Neuronal stem cell (in vitro differentiated cells): ENCODE data around the gene CRABP1.
A peak's percentile ranks its signal among the peaks of the same experiment; 100 is the strongest.

Source experiments
- DNase-seq: peaks from one replicate; pipeline ENCODE4 v3.0.0-alpha.2; 2013; ENCODE audit warnings: low spot score
- H2AFZ ChIP-seq: one replicate; pipeline ENCODE4 v1.6.1; 2013; ENCODE audit warnings: mild to moderate bottlenecking, low read length, inconsistent platforms
- H2AK5ac ChIP-seq: 2 replicates; pipeline ENCODE4 v1.6.1; 2013; ENCODE audit warnings: low read depth, mild to moderate bottlenecking, inconsistent platforms, low read length, moderate library complexity, mixed read lengths
- H2BK120ac ChIP-seq: 2 replicates; pipeline ENCODE4 v1.6.1; 2013; ENCODE audit warnings: low read depth, mild to moderate bottlenecking, inconsistent platforms, low read length, moderate library complexity, mixed read lengths
- H2BK12ac ChIP-seq: one replicate; pipeline ENCODE4 v1.6.1; 2013; ENCODE audit warnings: low read length, inconsistent platforms
- H2BK15ac ChIP-seq: 2 replicates; pipeline ENCODE4 v1.6.1; 2013; ENCODE audit warnings: mild to moderate bottlenecking, low read length, inconsistent platforms, mixed read lengths
- H2BK5ac ChIP-seq: one replicate; pipeline ENCODE4 v1.6.1; 2013; ENCODE audit warnings: inconsistent platforms, mild to moderate bottlenecking, low read length, moderate library complexity
- H3K14ac ChIP-seq: one replicate; pipeline ENCODE4 v1.6.1; 2013; ENCODE audit warnings: low read length, inconsistent platforms
- H3K18ac ChIP-seq: 2 replicates; pipeline ENCODE4 v1.6.1; 2013; ENCODE audit warnings: low read length, inconsistent platforms
- H3K23ac ChIP-seq: 2 replicates; pipeline ENCODE4 v1.6.1; 2013; ENCODE audit warnings: low read depth, mild to moderate bottlenecking, mixed read lengths, low read length, inconsistent platforms; ENCODE audit not compliant: poor library complexity
- H3K27ac ChIP-seq: replicated peaks from 3 replicates; pipeline ENCODE4 v1.5.1; 2013; ENCODE audit warnings: low read length, inconsistent platforms
- H3K27me3 ChIP-seq, 3 experiments: 2 replicates each; pipeline ENCODE4 v1.6.1; 2013; ENCODE audit warnings: low read length in 3 of 3, mild to moderate bottlenecking in 2 of 3, inconsistent platforms in 1 of 3, low read depth in 1 of 3, mixed read lengths in 1 of 3, moderate library complexity in 1 of 3; ENCODE audit not compliant: control insufficient read depth in 3 of 3, insufficient read depth in 3 of 3
- H3K36me3 ChIP-seq, 2 donors: replicated peaks in 1 of 2; 2 replicates each; pipeline ENCODE4 v1.6.1; 2013; ENCODE audit warnings: low read length in 2 of 2; ENCODE audit not compliant: control insufficient read depth in 2 of 2, insufficient read depth in 2 of 2
- H3K4ac ChIP-seq: 2 replicates; pipeline ENCODE4 v1.6.1; 2013; ENCODE audit warnings: inconsistent platforms, mild to moderate bottlenecking, low read length, moderate library complexity
- H3K4me1 ChIP-seq, 2 donors: 1 replicate in 1 of 2; 2 replicates in 1 of 2; pipeline ENCODE4 v1.6.1; 2013; ENCODE audit warnings: low read length in 2 of 2, low read depth in 1 of 2; ENCODE audit not compliant: control insufficient read depth in 2 of 2, insufficient read depth in 1 of 2
- H3K4me2 ChIP-seq: one replicate; pipeline ENCODE4 v1.6.1; 2013; ENCODE audit warnings: mild to moderate bottlenecking, low read length, inconsistent platforms; ENCODE audit not compliant: insufficient read depth, poor library complexity, severe bottlenecking
- H3K4me3 ChIP-seq, 2 donors: 2 replicates each; pipeline ENCODE4 v1.5.1; 2013; ENCODE audit warnings: low read length in 2 of 2, mild to moderate bottlenecking in 2 of 2, inconsistent platforms in 1 of 2, moderate library complexity in 1 of 2
- H3K79me1 ChIP-seq: one replicate; pipeline ENCODE4 v1.6.1; 2013; ENCODE audit warnings: low read depth, mild to moderate bottlenecking, inconsistent platforms, low read length, moderate library complexity
- H3K9ac ChIP-seq: one replicate; pipeline ENCODE4 v1.6.1; 2013; ENCODE audit warnings: mild to moderate bottlenecking, low read depth, low read length, inconsistent platforms; ENCODE audit not compliant: poor library complexity
- H3K9me3 ChIP-seq, 2 donors: replicated peaks in 1 of 2; 2 replicates each; pipeline versions ENCODE3 to v1.6.1; 2013; ENCODE audit warnings: low read length in 2 of 2, mild to moderate bottlenecking in 2 of 2, inconsistent platforms in 1 of 2, low read depth in 1 of 2, mixed read lengths in 1 of 2, moderate library complexity in 1 of 2; ENCODE audit not compliant: control insufficient read depth in 2 of 2, insufficient read depth in 1 of 2
- H4K8ac ChIP-seq: one replicate; pipeline ENCODE4 v1.6.1; 2013; ENCODE audit warnings: low read depth, mild to moderate bottlenecking, inconsistent platforms, low read length, moderate library complexity
- H4K91ac ChIP-seq: one replicate; pipeline ENCODE4 v1.6.1; 2013; ENCODE audit warnings: low read length, low read depth, mild to moderate bottlenecking, inconsistent platforms; ENCODE audit not compliant: poor library complexity
- WGBS, 2 donors: extraction: QIAGEN DNeasy Blood & Tissue Kit; methylation state at CpG; one replicate each; pipeline ENCODE4 v1.1.7; 2013; ENCODE audit warnings: missing lambda C conversion rate in 2 of 2, mixed read lengths in 1 of 2; ENCODE audit not compliant: insufficient read length in 2 of 2, insufficient replicate concordance in 1 of 2; ENCODE audit errors: extremely low coverage in 2 of 2; 5-methylcytosine and 5-hydroxymethylcytosine counted together

CRABP1 gene

DNA sequence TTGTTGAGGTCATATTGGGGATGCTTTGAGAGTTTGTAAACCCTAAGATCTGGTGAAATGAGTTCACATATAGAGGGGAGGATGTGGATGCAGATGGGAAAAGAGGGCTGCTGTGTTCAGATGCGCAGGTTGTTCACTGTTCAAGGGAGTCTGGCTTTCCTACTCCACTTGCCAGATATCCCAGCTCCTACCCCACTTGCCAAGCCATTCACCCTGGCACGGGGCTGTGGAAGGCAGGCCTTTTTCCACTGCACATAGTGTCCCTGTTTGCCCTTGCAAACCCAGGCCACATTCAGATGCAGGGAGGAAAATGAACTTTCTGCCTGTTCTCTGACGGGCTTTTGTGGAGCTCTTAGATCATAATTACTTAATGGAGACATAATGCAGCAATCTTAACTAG, 29.0 kb downstream of the CRABP1 start:
- Histone ChIP-seq H3K27ac (no peak overlapping the region), H4K8ac (no peak overlapping the region), H3K23ac (no peak overlapping the region), H3K9ac (no peak overlapping the region), H3K4ac (no peak overlapping the region), H3K4me3 (no peak overlapping the region), H2AK5ac (no peak overlapping the region), H3K79me1 (no peaks in the 10 kb centered on the region), H3K9me3 (no peaks in the 10 kb centered on the region), H2BK5ac (no peak overlapping the region), H3K18ac (no peak overlapping the region), H3K4me1 (peaks cover 13 to 22% of the 10 kb centered on the region in 2 donors), H3K14ac (no peak overlapping the region), H3K27me3 (peaks cover 0 to 6% (median 0%) of the 10 kb centered on the region in 3 experiments), H2BK120ac (no peak overlapping the region), H2BK15ac (no peak overlapping the region), H2AFZ (no peak overlapping the region), H3K36me3 (no peaks in the 10 kb centered on the region), H4K91ac (no peak overlapping the region), H2BK12ac (no peak overlapping the region), H3K4me2 (no peak overlapping the region)
- no peak for DNase-seq
- WGBS, 2 donors, result no CpG with 5 or more reads among the region's 3 CpGs

DNA sequence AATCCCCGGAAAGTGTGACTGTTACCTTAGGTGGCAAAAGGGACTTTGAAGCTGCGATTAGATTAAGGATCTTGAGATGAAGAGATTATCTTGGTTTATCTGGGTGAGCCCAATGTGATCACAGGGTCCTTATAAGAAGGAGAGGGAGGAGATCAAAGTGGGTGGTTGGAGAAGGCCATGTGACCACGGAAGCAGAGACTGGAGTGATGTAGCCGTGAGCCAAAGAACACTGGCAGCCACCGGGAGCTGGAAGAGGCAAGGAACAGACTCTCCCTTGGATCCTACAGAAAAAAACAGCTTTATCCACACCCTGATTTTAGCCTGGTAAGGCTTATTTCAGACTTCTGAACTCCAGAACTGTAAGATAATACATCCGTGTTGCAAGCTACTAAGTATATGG, 29.9 kb downstream of the CRABP1 start:
- H3K9ac ChIP-seq, result no peak overlapping the region
- no peak overlapping the region for H2BK15ac ChIP-seq
- H3K4me3 ChIP-seq, result no peak overlapping the region
- H3K18ac ChIP-seq, result no peak overlapping the region
- no peak overlapping the region for H2BK120ac ChIP-seq
- no peaks in the 10 kb centered on the region for H3K36me3 ChIP-seq
- H4K8ac ChIP-seq, result no peak overlapping the region
- no peak overlapping the region for H3K14ac ChIP-seq
- no peak overlapping the region for H2BK12ac ChIP-seq
- H3K23ac ChIP-seq, result no peak overlapping the region
- peaks cover 0 to 6% (median 0%) of the 10 kb centered on the region in 3 experiments for H3K27me3 ChIP-seq
- no CpG with 5 or more reads among the region's 6 CpGs for WGBS, 2 donors
- no peaks in the 10 kb centered on the region for H3K79me1 ChIP-seq
- H3K9me3 ChIP-seq, result no peaks in the 10 kb centered on the region
- no peak overlapping the region for H3K27ac ChIP-seq
- H4K91ac ChIP-seq, result no peak overlapping the region
- no peak overlapping the region for H3K4me2 ChIP-seq
- H2AFZ ChIP-seq, result no peak overlapping the region
- H2AK5ac ChIP-seq, result no peak overlapping the region
- H3K4ac ChIP-seq, result no peak overlapping the region
- H2BK5ac ChIP-seq, result no peak overlapping the region
- H3K4me1 ChIP-seq, result peaks cover 13 to 28% of the 10 kb centered on the region in 2 donors
- no peak for DNase-seq

DNA sequence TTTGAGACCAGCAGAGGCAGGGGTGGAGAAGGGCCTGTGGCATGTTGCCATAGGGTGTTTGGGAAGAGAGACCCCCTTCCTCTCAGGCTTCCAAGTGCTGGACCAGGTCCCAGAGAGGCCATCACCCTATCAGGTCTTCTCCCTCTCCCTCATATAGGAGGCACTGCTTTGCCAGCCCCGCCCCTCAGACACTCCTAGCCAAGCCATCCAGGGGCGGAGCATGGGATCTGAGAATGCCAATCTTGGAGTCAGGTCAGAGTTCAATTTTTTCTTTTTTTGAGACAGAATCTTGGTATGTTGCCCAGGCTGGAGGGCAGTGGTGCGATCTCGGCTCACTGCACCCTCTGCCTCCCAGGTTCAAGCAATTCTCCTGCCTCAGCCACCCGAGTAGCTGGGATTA, 32.7 kb downstream of the CRABP1 start:
- no peak overlapping the region for H3K18ac ChIP-seq

DNA sequence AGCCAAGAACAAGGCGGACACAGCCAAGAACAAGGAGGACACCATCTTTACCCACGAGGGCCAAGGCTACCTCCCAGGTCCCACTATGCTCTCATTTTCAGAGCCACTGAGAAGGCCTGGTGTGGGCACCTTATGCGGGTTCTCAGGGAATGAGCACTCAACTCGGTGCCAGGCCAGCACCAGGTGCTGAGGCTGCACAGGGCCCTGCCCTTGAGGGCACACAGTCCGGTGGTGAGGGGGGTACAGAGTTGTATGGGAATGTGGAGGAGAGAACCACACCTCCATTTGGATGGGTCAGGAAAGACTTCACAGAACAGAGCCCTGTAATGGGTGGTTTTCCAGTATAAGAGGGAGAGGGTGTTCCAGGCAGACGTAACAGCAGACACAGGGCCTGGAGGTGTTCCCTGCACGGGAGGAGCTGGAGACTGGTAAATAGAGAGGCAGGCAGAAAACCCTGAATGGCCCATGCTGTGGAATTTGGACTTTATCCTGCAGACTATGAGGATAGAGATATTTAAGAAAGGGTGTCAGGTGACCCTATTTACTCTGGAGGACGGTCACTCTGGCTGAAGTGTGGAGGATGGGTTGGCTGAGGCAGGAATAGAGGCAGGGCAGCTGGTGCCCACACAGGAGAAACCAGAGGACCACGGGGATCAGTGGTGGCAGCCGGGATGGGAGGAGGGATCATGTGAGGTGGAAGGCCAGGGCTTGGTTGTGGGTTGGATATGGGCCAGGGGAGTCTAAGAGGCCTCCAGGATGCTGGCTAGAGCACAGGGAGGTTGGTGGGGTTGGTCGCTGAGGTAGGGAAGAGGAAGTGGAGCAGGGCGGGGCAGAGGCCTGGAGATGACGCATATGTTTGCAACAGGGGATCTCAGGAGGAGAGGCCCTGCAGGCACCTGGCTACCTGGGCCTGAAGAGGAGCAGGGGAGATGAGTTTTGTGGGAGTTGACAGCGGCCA, 34.6 kb downstream of the CRABP1 start:
- H2BK12ac ChIP-seq, result peak overlapping the region; percentile 41
- H3K9ac ChIP-seq, result peak overlapping the region; percentile 37
- no peak overlapping the region for H2BK120ac ChIP-seq
- no peak overlapping the region for H2AFZ ChIP-seq
- H3K79me1 ChIP-seq, result no peaks in the 10 kb centered on the region
- no peak for DNase-seq
- peak overlapping the region; percentile 98 for H3K14ac ChIP-seq
- H3K18ac ChIP-seq, result peak overlapping the region; percentile 71
- H3K4me2 ChIP-seq, result no peak overlapping the region
- no peak overlapping the region for H3K4me3 ChIP-seq
- H4K91ac ChIP-seq, result no peak overlapping the region
- H4K8ac ChIP-seq, result no peak overlapping the region
- peak overlapping the region; percentile 43 for H3K23ac ChIP-seq
- no CpG with 5 or more reads among the region's 14 CpGs for WGBS, 2 donors
- peaks cover 0 to 3% (median 0%) of the 10 kb centered on the region in 3 experiments for H3K27me3 ChIP-seq
- H3K4ac ChIP-seq, result no peak overlapping the region
- no peaks in the 10 kb centered on the region for H3K36me3 ChIP-seq
- H2BK15ac ChIP-seq, result peak overlapping the region; percentile 84
- no peak overlapping the region for H2BK5ac ChIP-seq
- H3K9me3 ChIP-seq, result no peaks in the 10 kb centered on the region
- peak overlapping the region; percentile 47 for H2AK5ac ChIP-seq
- H3K27ac ChIP-seq, result no peak overlapping the region
- peaks cover 0 to 16% of the 10 kb centered on the region in 2 donors for H3K4me1 ChIP-seq

More for the DNA sequence above, 32.7 kb downstream of the CRABP1 start:
- no peak overlapping the region for H2BK120ac ChIP-seq
- no peak overlapping the region for H2AFZ ChIP-seq
- no peak overlapping the region for H4K8ac ChIP-seq
- no peaks in the 10 kb centered on the region for H3K79me1 ChIP-seq
- peaks cover 0 to 6% (median 0%) of the 10 kb centered on the region in 3 experiments for H3K27me3 ChIP-seq
- peaks cover 11 to 29% of the 10 kb centered on the region in 2 donors for H3K4me1 ChIP-seq
- H3K4ac ChIP-seq, result no peak overlapping the region
- no peak overlapping the region for H3K27ac ChIP-seq
- H2AK5ac ChIP-seq, result peak overlapping the region; percentile 79
- H3K23ac ChIP-seq, result no peak overlapping the region
- H3K9me3 ChIP-seq, result no peaks in the 10 kb centered on the region
- H4K91ac ChIP-seq, result no peak overlapping the region
- H2BK12ac ChIP-seq, result no peak overlapping the region
- H3K9ac ChIP-seq, result no peak overlapping the region
- no peak overlapping the region for H3K4me3 ChIP-seq
- no peak overlapping the region for H3K14ac ChIP-seq
- no CpG with 5 or more reads among the region's 5 CpGs for WGBS, 2 donors
- no peaks in the 10 kb centered on the region for H3K36me3 ChIP-seq
- no peak overlapping the region for H3K4me2 ChIP-seq
- H2BK15ac ChIP-seq, result no peak overlapping the region
- no peak overlapping the region for H2BK5ac ChIP-seq
- no peak for DNase-seq
